CD4-positive, alpha-beta T cell treated with Interleukin-12 subunit alpha and Interleukin-12 subunit beta, for 1 hour (primary cell): ENCODE results near the gene BBS12.
"Not testable (repeated sequence)": the region's sequence is repeated elsewhere in the genome, so short reads cannot be mapped to it uniquely, and the experiment has no call there.

Source experiments
- DNase-seq: peaks from one replicate; pipeline ENCODE4 v3.0.0-alpha.2; 2020

Gene BBS12

GRCh38 chr4:122766353-122766705, 33.8 kb downstream of the BBS12 start:
- no peak for DNase-seq

GRCh38 chr4:122766950-122767349, 34.4 kb downstream of the BBS12 start:
- no peak for DNase-seq

GRCh38 chr4:122771724-122772123, 39.2 kb downstream of the BBS12 start:
- no peak for DNase-seq

GRCh38 chr4:122772311-122772710, 39.8 kb downstream of the BBS12 start:
- no peak for DNase-seq

GRCh38 chr4:122772986-122773385, 40.5 kb downstream of the BBS12 start:
- no peak for DNase-seq

GRCh38 chr4:122775039-122775438, 42.5 kb downstream of the BBS12 start:
- DNase-seq = no peak

- DNase-seq = no peak
Measured at GRCh38 chr4:122775987-122776836, 43.7 kb downstream of the BBS12 start.

GRCh38 chr4:122776916-122777315, 44.4 kb downstream of the BBS12 start:
- DNase-seq = no peak

- no peak for DNase-seq
Measured at GRCh38 chr4:122777846-122778673, 45.6 kb downstream of the BBS12 start.

- DNase-seq = no peak
Measured at GRCh38 chr4:122781486-122781885, 49.0 kb downstream of the BBS12 start.

GRCh38 chr4:122783301-122784215, 51.1 kb downstream of the BBS12 start:
- DNase-seq = no peak

- no peak for DNase-seq
Measured at GRCh38 chr4:122784261-122784660, 51.8 kb downstream of the BBS12 start.

GRCh38 chr4:122785099-122785498, 52.6 kb downstream of the BBS12 start:
- no peak for DNase-seq

GRCh38 chr4:122786296-122786695, 53.8 kb downstream of the BBS12 start:
- DNase-seq = not testable (repeated sequence)

- DNase-seq = not testable (repeated sequence)
Measured at GRCh38 chr4:122786920-122787319, 54.4 kb downstream of the BBS12 start.

GRCh38 chr4:122787940-122788339, 55.4 kb downstream of the BBS12 start:
- DNase-seq = no peak

GRCh38 chr4:122788935-122789334, 56.4 kb downstream of the BBS12 start:
- no peak for DNase-seq

GRCh38 chr4:122793811-122794210, 61.3 kb downstream of the BBS12 start:
- DNase-seq = no peak
